Neural progenitor cell (in vitro differentiated cells): ENCODE results near the gene DIAPH2. TPM values are rescaled to one million over a fixed set of nuclear protein-coding genes. Genes with fewer than 3 reads are reported as not detected.

Experiments
- DNase-seq: peaks from one replicate; pipeline ENCODE4 v3.0.0-alpha.2; 2016; ENCODE audit warnings: low spot score
- H2AFZ ChIP-seq: fragments of 200-600 bp; sonication (generic); replicated peaks from 2 replicates; pipeline ENCODE4 v1.6.1; 2016; ENCODE audit warnings: antibody characterized with exemption
- H3F3A ChIP-seq: fragments of 200-600 bp; sonication (generic); 2 replicates; pipeline ENCODE4 v1.6.1; 2016; ENCODE audit warnings: antibody characterized with exemption, low read depth
- H3K27ac ChIP-seq: fragments of 200-600 bp; sonication (generic); 2 replicates; pipeline ENCODE4 v1.5.1; 2016; ENCODE audit warnings: mild to moderate bottlenecking
- H3K27me3 ChIP-seq: fragments of 200-600 bp; sonication (generic); 2 replicates; pipeline ENCODE4 v1.6.1; 2016; ENCODE audit warnings: mild to moderate bottlenecking, moderate library complexity
- H3K36me3 ChIP-seq: fragments of 200-600 bp; sonication (generic); 2 replicates; pipeline ENCODE4 v1.5.1; 2016
- H3K4me1 ChIP-seq: fragments of 200-600 bp; sonication (generic); 2 replicates; pipeline ENCODE4 v1.6.1; 2016; ENCODE audit warnings: mixed run types
- H3K4me2 ChIP-seq: fragments of 200-600 bp; sonication (generic); 2 replicates; pipeline ENCODE4 v1.6.1; 2016
- H3K4me3 ChIP-seq: fragments of 200-600 bp; sonication (generic); 2 replicates; pipeline ENCODE4 v1.5.1; 2016
- H3K79me2 ChIP-seq: fragments of 200-600 bp; sonication (generic); 2 replicates; pipeline ENCODE4 v1.6.1; 2016; ENCODE audit warnings: low read depth
- H3K9ac ChIP-seq: fragments of 200-600 bp; sonication (generic); 2 replicates; pipeline ENCODE4 v1.6.1; 2016
- H3K9me3 ChIP-seq: fragments of 200-600 bp; sonication (generic); 2 replicates; pipeline ENCODE4 v1.5.1; 2016; ENCODE audit warnings: low read depth
- H4K20me1 ChIP-seq: fragments of 200-600 bp; sonication (generic); 2 replicates; pipeline ENCODE4 v1.6.1; 2016; ENCODE audit warnings: low read depth
- H3K27ac Mint-ChIP-seq: 3 replicates; pipeline ENCODE4 v1.8.0; 2021; ENCODE audit warnings: mixed read lengths
- H3K27me3 Mint-ChIP-seq: 2 replicates; pipeline ENCODE4 v1.8.0; 2022; ENCODE audit warnings: low read depth, mild to moderate bottlenecking, inconsistent platforms, moderate library complexity, mixed read lengths; ENCODE audit not compliant: insufficient read depth
- H3K36me3 Mint-ChIP-seq: 3 replicates; pipeline ENCODE4 v1.8.0; 2021; ENCODE audit warnings: mixed read lengths
- H3K4me1 Mint-ChIP-seq: 3 replicates; pipeline ENCODE4 v1.8.0; 2021; ENCODE audit warnings: mixed read lengths
- H3K4me3 Mint-ChIP-seq: 3 replicates; pipeline ENCODE4 v1.8.0; 2021; ENCODE audit warnings: mild to moderate bottlenecking, moderate library complexity, mixed read lengths
- H3K9me3 Mint-ChIP-seq: 3 replicates; pipeline ENCODE4 v1.8.0; 2020; ENCODE audit warnings: mixed read lengths
- EZH2 ChIP-seq: fragments of 200-600 bp; sonication (generic); IDR thresholded peaks from 2 replicates; pipeline ENCODE4 v1.6.1; 2017; ENCODE audit warnings: antibody characterized with exemption, mild to moderate bottlenecking, moderate library complexity
- EZH2phosphoT487 ChIP-seq: fragments of 200-600 bp; sonication (generic); IDR thresholded peaks from 2 replicates; pipeline ENCODE4 v1.6.1; 2017; ENCODE audit warnings: antibody characterized with exemption
- total RNA-seq: library from RNA; depleted of rRNA; stranded (reverse); fragments of >200 nt; gene quantifications from 2 replicates; pipeline ENCODE4 v1.2.3, GENCODE V29; 2015; ENCODE audit warnings: low replicate concordance
- TF ChIP-seq, protein P1 (sequence below): fragments of 200-600 bp; sonication (generic); IDR thresholded peaks from 2 replicates; pipeline ENCODE4 v1.5.1; 2017; ENCODE audit warnings: antibody characterized with exemption, mild to moderate bottlenecking

DIAPH2 gene
- total RNA-seq, 1 donor from 2014 or later = 24.0 TPM

DNA sequence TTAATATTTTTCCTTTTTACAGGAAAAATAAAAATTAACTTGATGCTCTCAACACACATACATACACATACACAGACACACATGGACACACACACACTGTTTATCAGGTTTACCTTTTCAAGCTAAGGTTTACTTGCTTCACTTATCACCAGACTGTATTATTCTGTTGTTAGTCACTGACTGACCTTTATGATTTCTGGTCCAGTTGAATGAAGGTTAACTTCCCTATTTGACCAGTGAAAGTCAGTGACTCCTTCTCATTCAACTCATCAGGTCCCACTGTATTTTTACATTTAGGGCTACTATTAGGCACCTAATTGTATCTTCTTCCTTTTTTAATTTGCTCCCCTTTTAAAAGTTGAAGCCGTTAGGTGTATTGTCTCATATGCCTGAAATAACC, 16.0 kb downstream of the DIAPH2 start:
- no peaks in the 10 kb centered on the region for H3K9me3 Mint-ChIP-seq
- Histone ChIP-seq H3K9ac (no peak overlapping the region), H3K4me1 (no peaks in the 10 kb centered on the region), H3K79me2 (no peaks in the 10 kb centered on the region), H4K20me1 (no peaks in the 10 kb centered on the region), H3K27me3 (no peaks in the 10 kb centered on the region), H3K9me3 (no peaks in the 10 kb centered on the region), H3K4me3 (no peak overlapping the region), H3K4me2 (no peak overlapping the region), H3F3A (no peaks in the 10 kb centered on the region), H3K27ac (no peak overlapping the region), H2AFZ (no peak overlapping the region), H3K36me3 (no peaks in the 10 kb centered on the region)
- no peaks in the 10 kb centered on the region for H3K36me3 Mint-ChIP-seq
- TF ChIP-seq EZH2phosphoT487 (no peak), EZH2 (no peak)
- TF ChIP-seq, protein P1, sequence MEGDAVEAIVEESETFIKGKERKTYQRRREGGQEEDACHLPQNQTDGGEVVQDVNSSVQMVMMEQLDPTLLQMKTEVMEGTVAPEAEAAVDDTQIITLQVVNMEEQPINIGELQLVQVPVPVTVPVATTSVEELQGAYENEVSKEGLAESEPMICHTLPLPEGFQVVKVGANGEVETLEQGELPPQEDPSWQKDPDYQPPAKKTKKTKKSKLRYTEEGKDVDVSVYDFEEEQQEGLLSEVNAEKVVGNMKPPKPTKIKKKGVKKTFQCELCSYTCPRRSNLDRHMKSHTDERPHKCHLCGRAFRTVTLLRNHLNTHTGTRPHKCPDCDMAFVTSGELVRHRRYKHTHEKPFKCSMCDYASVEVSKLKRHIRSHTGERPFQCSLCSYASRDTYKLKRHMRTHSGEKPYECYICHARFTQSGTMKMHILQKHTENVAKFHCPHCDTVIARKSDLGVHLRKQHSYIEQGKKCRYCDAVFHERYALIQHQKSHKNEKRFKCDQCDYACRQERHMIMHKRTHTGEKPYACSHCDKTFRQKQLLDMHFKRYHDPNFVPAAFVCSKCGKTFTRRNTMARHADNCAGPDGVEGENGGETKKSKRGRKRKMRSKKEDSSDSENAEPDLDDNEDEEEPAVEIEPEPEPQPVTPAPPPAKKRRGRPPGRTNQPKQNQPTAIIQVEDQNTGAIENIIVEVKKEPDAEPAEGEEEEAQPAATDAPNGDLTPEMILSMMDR = no peak
- H3K4me1 Mint-ChIP-seq = no peaks in the 10 kb centered on the region
- no peak overlapping the region for H3K4me3 Mint-ChIP-seq
- H3K27ac Mint-ChIP-seq = no peak overlapping the region
- no peaks in the 10 kb centered on the region for H3K27me3 Mint-ChIP-seq
- no peak for DNase-seq

DNA sequence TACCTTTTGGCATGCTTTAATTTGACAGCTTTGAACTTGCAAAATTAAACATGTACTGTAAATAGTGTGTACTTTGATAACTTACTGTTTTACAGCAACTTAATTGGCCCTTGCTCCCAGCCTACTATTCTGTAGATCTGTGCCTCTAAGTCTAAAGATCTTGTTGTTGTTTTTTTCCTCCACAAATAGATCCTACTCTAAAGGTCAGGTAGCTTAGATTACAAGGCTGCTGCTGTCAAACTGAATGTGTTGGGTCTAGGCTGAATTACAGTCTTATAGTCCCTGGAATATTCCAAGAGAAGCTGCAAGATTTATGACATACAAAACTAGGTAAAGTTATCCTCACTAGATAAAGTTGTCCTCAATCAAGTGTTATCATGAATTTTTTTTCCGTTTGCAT, 18.7 kb downstream of the DIAPH2 start:
- Histone ChIP-seq H3K27me3 (no peaks in the 10 kb centered on the region), H3K27ac (no peak overlapping the region), H3K9me3 (no peaks in the 10 kb centered on the region), H3K4me2 (no peak overlapping the region), H3K4me3 (no peak overlapping the region), H4K20me1 (no peaks in the 10 kb centered on the region), H2AFZ (no peak overlapping the region), H3K36me3 (no peaks in the 10 kb centered on the region), H3K4me1 (no peaks in the 10 kb centered on the region), H3F3A (no peaks in the 10 kb centered on the region), H3K9ac (no peak overlapping the region), H3K79me2 (no peaks in the 10 kb centered on the region)
- Mint-ChIP-seq H3K36me3 (no peaks in the 10 kb centered on the region), H3K9me3 (no peaks in the 10 kb centered on the region), H3K27me3 (no peaks in the 10 kb centered on the region), H3K4me1 (peaks cover 5% of the 10 kb centered on the region), H3K4me3 (no peak overlapping the region), H3K27ac (no peak overlapping the region)
- DNase-seq = no peak
- TF ChIP-seq EZH2 = no peak
- TF ChIP-seq, protein P1 = no peak
- TF ChIP-seq EZH2phosphoT487 = no peak

DNA sequence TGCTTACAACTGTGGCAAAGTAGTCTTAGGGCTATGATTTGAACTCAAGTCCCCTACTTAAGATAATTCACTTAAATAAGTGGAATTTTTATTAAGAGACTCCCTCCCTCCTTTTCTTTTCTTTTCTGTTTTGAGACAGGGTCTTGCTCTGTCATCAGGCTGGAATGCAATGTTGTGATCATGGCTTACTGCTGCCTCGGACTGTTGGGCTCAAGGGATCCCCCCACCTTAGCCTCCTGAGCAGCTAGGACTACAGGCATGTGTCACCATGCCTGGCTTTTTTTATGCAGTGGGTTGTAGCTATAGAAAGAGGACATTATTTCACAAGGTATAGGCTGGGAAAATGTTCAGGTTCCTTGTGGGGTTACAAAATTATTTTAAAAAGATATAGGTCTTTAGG, 19.2 kb downstream of the DIAPH2 start:
- H3K9ac ChIP-seq = no peak overlapping the region
- H3K27ac ChIP-seq = no peak overlapping the region
- DNase-seq = no peak
- Mint-ChIP-seq H3K27ac (no peak overlapping the region), H3K4me3 (no peak overlapping the region), H3K9me3 (no peaks in the 10 kb centered on the region), H3K4me1 (peaks cover 7% of the 10 kb centered on the region), H3K36me3 (no peaks in the 10 kb centered on the region), H3K27me3 (no peaks in the 10 kb centered on the region)
- H3K4me3 ChIP-seq = no peak overlapping the region
- no peaks in the 10 kb centered on the region for H3K79me2 ChIP-seq
- no peaks in the 10 kb centered on the region for H3K36me3 ChIP-seq
- H3K27me3 ChIP-seq = no peaks in the 10 kb centered on the region
- H2AFZ ChIP-seq = no peak overlapping the region
- H4K20me1 ChIP-seq = no peaks in the 10 kb centered on the region
- no peak overlapping the region for H3K4me2 ChIP-seq
- no peaks in the 10 kb centered on the region for H3K9me3 ChIP-seq
- TF ChIP-seq EZH2 = no peak
- no peaks in the 10 kb centered on the region for H3F3A ChIP-seq
- no peaks in the 10 kb centered on the region for H3K4me1 ChIP-seq

DNA sequence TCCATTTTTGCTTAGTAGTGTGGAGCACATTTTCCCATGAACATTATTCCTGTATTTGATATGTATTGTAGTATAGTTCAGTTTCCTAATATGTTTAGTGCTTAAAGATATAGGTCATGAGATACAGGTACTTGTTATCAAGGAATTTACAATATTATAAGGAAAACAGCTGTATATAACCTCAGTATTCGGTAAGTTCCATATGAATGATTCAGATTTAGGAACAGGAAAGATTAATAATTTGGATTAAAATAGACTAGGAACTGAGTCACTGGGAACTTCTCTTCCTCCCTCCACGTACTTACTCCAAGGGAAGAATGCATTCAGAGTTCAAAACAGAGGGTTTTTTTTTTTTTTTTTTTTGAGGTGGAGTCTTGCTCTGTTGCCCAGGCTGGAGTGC, 20.0 kb downstream of the DIAPH2 start:
- Histone ChIP-seq H3K4me3 (no peak overlapping the region), H3K36me3 (no peaks in the 10 kb centered on the region), H3F3A (no peaks in the 10 kb centered on the region), H3K9me3 (no peaks in the 10 kb centered on the region), H3K79me2 (no peaks in the 10 kb centered on the region), H2AFZ (no peak overlapping the region), H3K27me3 (no peaks in the 10 kb centered on the region), H3K27ac (no peak overlapping the region), H4K20me1 (no peaks in the 10 kb centered on the region), H3K4me2 (no peak overlapping the region), H3K9ac (no peak overlapping the region), H3K4me1 (peaks cover 2% of the 10 kb centered on the region)
- Mint-ChIP-seq H3K27ac (no peak overlapping the region), H3K36me3 (no peaks in the 10 kb centered on the region), H3K27me3 (no peaks in the 10 kb centered on the region), H3K9me3 (no peaks in the 10 kb centered on the region), H3K4me3 (no peak overlapping the region), H3K4me1 (peaks cover 7% of the 10 kb centered on the region)
- DNase-seq = no peak
- TF ChIP-seq EZH2phosphoT487 (no peak), EZH2 (no peak)
- TF ChIP-seq, protein P1 = no peak
